ENCODE results near the gene HDHD5. TPM values are rescaled to one million over a fixed set of nuclear protein-coding genes. Genes with fewer than 3 reads are reported as not detected.
A peak's percentile ranks its signal among the peaks of the same experiment; 100 is the strongest.

The HDHD5 gene
- total RNA-seq, 1 donor from 2014 or later: 39.7 TPM

GRCh38 chr22:17167486-17167885, 8.4 kb upstream of the HDHD5 start:
- Histone ChIP-seq H3K4me3 (no peak overlapping the region), H3K27ac (no peak overlapping the region), H2AFZ (replicated peaks) (no peak overlapping the region), H3K79me2 (ENCODE audit: low read depth) (no peaks in the 10 kb centered on the region), H3F3A (ENCODE audit: low read depth) (peaks cover 19% of the 10 kb centered on the region), H3K4me1 (peaks cover 4% of the 10 kb centered on the region), H3K9me3 (ENCODE audit: low read depth) (no peaks in the 10 kb centered on the region), H3K27me3 (no peaks in the 10 kb centered on the region), H4K20me1 (ENCODE audit: low read depth) (no peaks in the 10 kb centered on the region), H3K9ac (no peak overlapping the region), H3K36me3 (no peaks in the 10 kb centered on the region), H3K4me2 (no peak overlapping the region)
- no peaks in the 10 kb centered on the region for H3K9me3 Mint-ChIP-seq
- H3K4me1 Mint-ChIP-seq: peaks cover 13% of the 10 kb centered on the region
- no peak for DNase-seq (ENCODE audit: low spot score)
- no peaks in the 10 kb centered on the region for H3K27me3 Mint-ChIP-seq (ENCODE audit: insufficient read depth, low read depth)
- H3K36me3 Mint-ChIP-seq: no peaks in the 10 kb centered on the region
- TF ChIP-seq EZH2phosphoT487 (IDR thresholded peaks at IDR 0.05) (no peak), EZH2 (IDR thresholded peaks at IDR 0.05) (no peak), CTCF (IDR thresholded peaks at IDR 0.05) (no peak)
- no peak overlapping the region for H3K4me3 Mint-ChIP-seq
- no peak overlapping the region for H3K27ac Mint-ChIP-seq

GRCh38 chr22:17164392-17165024, 5.4 kb upstream of the HDHD5 start:
- Histone ChIP-seq H3K27ac (no peak overlapping the region), H3K9me3 (ENCODE audit: low read depth) (no peaks in the 10 kb centered on the region), H3K27me3 (no peaks in the 10 kb centered on the region), H3K36me3 (no peaks in the 10 kb centered on the region), H3F3A (ENCODE audit: low read depth) (peaks cover 4% of the 10 kb centered on the region), H2AFZ (replicated peaks) (no peak overlapping the region), H3K4me3 (no peak overlapping the region), H3K4me2 (no peak overlapping the region), H3K9ac (no peak overlapping the region), H4K20me1 (ENCODE audit: low read depth) (no peaks in the 10 kb centered on the region), H3K4me1 (no peaks in the 10 kb centered on the region), H3K79me2 (ENCODE audit: low read depth) (no peaks in the 10 kb centered on the region)
- Mint-ChIP-seq H3K9me3 (no peaks in the 10 kb centered on the region), H3K27ac (no peak overlapping the region), H3K27me3 (ENCODE audit: insufficient read depth, low read depth) (no peaks in the 10 kb centered on the region), H3K36me3 (peaks cover 3% of the 10 kb centered on the region), H3K4me3 (no peak overlapping the region), H3K4me1 (peaks cover 6% of the 10 kb centered on the region)
- no peak for DNase-seq (ENCODE audit: low spot score)
- TF ChIP-seq EZH2phosphoT487 (IDR thresholded peaks at IDR 0.05) (no peak), CTCF (IDR thresholded peaks at IDR 0.05) (peak; percentile 34)

GRCh38 chr22:17162731-17163130, 3.7 kb upstream of the HDHD5 start:
- peaks cover 13% of the 10 kb centered on the region for H3F3A ChIP-seq (ENCODE audit: low read depth)
- peaks cover 7% of the 10 kb centered on the region for H4K20me1 ChIP-seq (ENCODE audit: low read depth)
- peaks cover 8% of the 10 kb centered on the region for H3K4me1 ChIP-seq
- DNase-seq (ENCODE audit: low spot score): no peak
- Mint-ChIP-seq H3K36me3 (peaks cover 3% of the 10 kb centered on the region), H3K27ac (no peak overlapping the region), H3K4me1 (peaks cover 12% of the 10 kb centered on the region), H3K27me3 (ENCODE audit: insufficient read depth, low read depth) (no peaks in the 10 kb centered on the region), H3K4me3 (no peak overlapping the region), H3K9me3 (no peaks in the 10 kb centered on the region)
- H2AFZ ChIP-seq (replicated peaks): no peak overlapping the region
- no peaks in the 10 kb centered on the region for H3K36me3 ChIP-seq
- TF ChIP-seq EZH2phosphoT487 (IDR thresholded peaks at IDR 0.05) (no peak), CTCF (IDR thresholded peaks at IDR 0.05) (no peak), EZH2 (IDR thresholded peaks at IDR 0.05) (no peak)
- H3K79me2 ChIP-seq (ENCODE audit: low read depth): peaks cover 7% of the 10 kb centered on the region
- H3K27ac ChIP-seq: no peak overlapping the region
- H3K4me3 ChIP-seq: no peak overlapping the region
- no peak overlapping the region for H3K9ac ChIP-seq
- H3K9me3 ChIP-seq (ENCODE audit: low read depth): no peaks in the 10 kb centered on the region
- H3K27me3 ChIP-seq: no peaks in the 10 kb centered on the region
- no peak overlapping the region for H3K4me2 ChIP-seq

Measured in neural progenitor cell (in vitro differentiated cells).